Choroid plexus epithelial cell (primary cell): ENCODE results near the gene WASF3.

Experiments used
- DNase-seq: peaks from one replicate; pipeline ENCODE4 v3.0.0-alpha.2; 2010; ENCODE audit warnings: low read depth
- H3K4me3 ChIP-seq: 2 replicates; pipeline ENCODE4 v1.5.1; 2011; ENCODE audit warnings: low read depth, mild to moderate bottlenecking, control low read depth, low read length, moderate library complexity
- CTCF ChIP-seq: conservative IDR thresholded peaks from 2 replicates; pipeline ENCODE4 v1.5.1; 2011; ENCODE audit warnings: low read depth, mild to moderate bottlenecking, control low read depth, inconsistent platforms, low read length, moderate library complexity

The WASF3 gene

GRCh38 chr13:26602783-26603182 is 45.3 kb downstream of the WASF3 start:
- no peak for DNase-seq
- no peak for TF ChIP-seq CTCF
- no peak overlapping the region for H3K4me3 ChIP-seq

GRCh38 chr13:26604784-26605545 is 47.5 kb downstream of the WASF3 start:
- H3K4me3 ChIP-seq: no peak overlapping the region
- DNase-seq: no peak
- TF ChIP-seq CTCF: no peak

GRCh38 chr13:26605845-26606244 is 48.4 kb downstream of the WASF3 start:
- DNase-seq: peak; percentile 18
- TF ChIP-seq CTCF: peak; percentile 34

GRCh38 chr13:26606631-26607030 is 49.1 kb downstream of the WASF3 start:
- DNase-seq: no peak
- H3K4me3 ChIP-seq: no peak overlapping the region
- TF ChIP-seq CTCF: no peak

More at GRCh38 chr13:26605845-26606244, 48.4 kb downstream of the WASF3 start:
- H3K4me3 ChIP-seq: no peak overlapping the region

- no peak overlapping the region for H3K4me3 ChIP-seq
- no peak for TF ChIP-seq CTCF
These were observed 57.2 kb downstream of the WASF3 start for GRCh38 chr13:26614721-26615120.

GRCh38 chr13:26616126-26616525 is 58.6 kb downstream of the WASF3 start:
- no peak overlapping the region for H3K4me3 ChIP-seq
- DNase-seq: peak; percentile 52
- no peak for TF ChIP-seq CTCF

More at GRCh38 chr13:26614721-26615120, 57.2 kb downstream of the WASF3 start:
- no peak for DNase-seq

GRCh38 chr13:26618726-26619125 is 61.2 kb downstream of the WASF3 start:
- H3K4me3 ChIP-seq: no peak overlapping the region
- DNase-seq: no peak
- no peak for TF ChIP-seq CTCF
